ENCODE measurements around the gene TLR1. TPM values are rescaled to one million over a fixed set of nuclear protein-coding genes. Genes with fewer than 3 reads are reported as not detected.
A peak's percentile ranks its signal among the peaks of the same experiment; 100 is the strongest.
"Not testable (repeated sequence)": the region's sequence is repeated elsewhere in the genome, so short reads cannot be mapped to it uniquely, and the experiment has no call there.

The TLR1 gene
- total RNA-seq, 4 donors from 2014 or later, result 0.20 to 14.0 (median 6.1) TPM

DNA sequence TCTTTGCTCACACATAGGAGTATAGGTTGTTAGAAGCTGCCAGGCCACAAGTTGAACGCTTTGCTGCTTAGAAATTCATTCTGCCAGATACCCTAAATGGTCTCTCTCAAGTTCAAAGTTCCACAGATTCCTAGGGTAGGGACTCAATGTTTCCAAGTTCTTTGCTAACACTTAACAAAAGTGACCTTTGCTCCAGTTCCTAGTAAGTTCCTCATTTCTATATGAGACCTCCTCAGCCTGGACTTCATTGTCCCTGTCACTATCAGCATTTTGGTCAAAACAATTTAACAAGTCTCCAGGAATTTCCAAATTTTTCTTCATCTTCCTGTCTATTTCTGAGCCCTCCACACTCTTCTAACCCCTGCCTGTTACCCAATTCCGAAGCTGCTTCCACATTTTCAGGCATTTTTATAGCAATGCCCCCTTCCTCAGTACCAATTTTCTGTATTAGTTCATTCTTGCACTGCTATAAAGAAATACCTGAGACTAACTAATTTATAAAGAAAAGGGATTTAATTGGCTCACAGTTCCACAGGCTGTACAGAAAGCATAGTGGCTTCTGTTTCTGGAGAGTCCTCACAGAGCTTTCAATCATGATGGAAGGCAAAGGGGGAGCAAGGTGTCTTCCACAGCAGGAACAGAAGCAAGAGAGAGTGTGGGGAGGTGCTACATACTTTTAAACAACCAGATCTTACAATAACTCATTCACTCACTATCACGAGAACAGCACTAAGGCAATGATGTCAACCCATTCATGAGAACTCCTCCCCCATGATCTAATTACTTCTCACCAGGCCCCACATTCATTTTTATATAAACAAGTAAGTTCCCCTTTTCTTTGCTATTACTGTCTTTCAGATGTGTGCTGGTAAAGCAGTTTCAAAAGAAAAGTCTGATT lies 11.5 kb upstream of the TLR1 start:
- WGBS, 2 donors (ENCODE audit: low coverage in 1 of 2), result 66 to 71% methylated on average over 2 to 3 of the region's 3 CpGs
- intact Hi-C loops (cut with DNase I; ENCODE audit: low total_unique reads), result no loop called here

GRCh38 chr4:38814386-38814785 lies 9.8 kb upstream of the TLR1 start:
- 75 to 80% methylated on average over 1 to 3 of the region's 3 CpGs for whole genome bisulfite sequencing, 2 donors (ENCODE audit: low coverage in 1 of 2)

More for the DNA sequence above, 11.5 kb upstream of the TLR1 start:
- in situ Hi-C loops (cut with MboI; ENCODE audit: low pct_ligation_motif_present in 1 of 4, low pct_unique_long_range_greater_than_20kb in 1 of 4, low sequenced_read_pairs in 3 of 4), result no loop called here
- H3K27me3 ChIP-seq, result no peaks in the 10 kb centered on the region
- peak overlapping the region in 3 of 4 donors; percentile 23 to 46 (median 36) for H3K27ac ChIP-seq
- no peak for DNase-seq
- no peaks in the 10 kb centered on the region for H3K9me3 ChIP-seq
- no peaks in the 10 kb centered on the region for H3K36me3 ChIP-seq
- TF ChIP-seq, protein P1, sequence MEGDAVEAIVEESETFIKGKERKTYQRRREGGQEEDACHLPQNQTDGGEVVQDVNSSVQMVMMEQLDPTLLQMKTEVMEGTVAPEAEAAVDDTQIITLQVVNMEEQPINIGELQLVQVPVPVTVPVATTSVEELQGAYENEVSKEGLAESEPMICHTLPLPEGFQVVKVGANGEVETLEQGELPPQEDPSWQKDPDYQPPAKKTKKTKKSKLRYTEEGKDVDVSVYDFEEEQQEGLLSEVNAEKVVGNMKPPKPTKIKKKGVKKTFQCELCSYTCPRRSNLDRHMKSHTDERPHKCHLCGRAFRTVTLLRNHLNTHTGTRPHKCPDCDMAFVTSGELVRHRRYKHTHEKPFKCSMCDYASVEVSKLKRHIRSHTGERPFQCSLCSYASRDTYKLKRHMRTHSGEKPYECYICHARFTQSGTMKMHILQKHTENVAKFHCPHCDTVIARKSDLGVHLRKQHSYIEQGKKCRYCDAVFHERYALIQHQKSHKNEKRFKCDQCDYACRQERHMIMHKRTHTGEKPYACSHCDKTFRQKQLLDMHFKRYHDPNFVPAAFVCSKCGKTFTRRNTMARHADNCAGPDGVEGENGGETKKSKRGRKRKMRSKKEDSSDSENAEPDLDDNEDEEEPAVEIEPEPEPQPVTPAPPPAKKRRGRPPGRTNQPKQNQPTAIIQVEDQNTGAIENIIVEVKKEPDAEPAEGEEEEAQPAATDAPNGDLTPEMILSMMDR (IDR thresholded peaks at IDR 0.05), result no peak
- TF ChIP-seq POLR2A (IDR thresholded peaks at IDR 0.05) (no peak), EP300 (IDR thresholded peaks at IDR 0.05; ENCODE audit: low read depth) (no peak), POLR2AphosphoS5 (IDR thresholded peaks at IDR 0.05) (no peak)
- no peaks in the 10 kb centered on the region for H3K4me1 ChIP-seq
- no peak overlapping the region for H3K4me3 ChIP-seq

GRCh38 chr4:38811297-38811696 lies 6.7 kb upstream of the TLR1 start:
- in situ Hi-C loops (cut with MboI; ENCODE audit: low pct_ligation_motif_present in 1 of 4, low pct_unique_long_range_greater_than_20kb in 1 of 4, low sequenced_read_pairs in 3 of 4), result no loop called here

More at GRCh38 chr4:38814386-38814785, 9.8 kb upstream of the TLR1 start:
- intact Hi-C loops (cut with DNase I; ENCODE audit: low total_unique reads) (no loop called here), in situ Hi-C loops (cut with MboI; ENCODE audit: low pct_ligation_motif_present in 1 of 4, low pct_unique_long_range_greater_than_20kb in 1 of 4, low sequenced_read_pairs in 3 of 4) (no loop called here)
- Histone ChIP-seq H3K9me3 (no peaks in the 10 kb centered on the region), H3K27ac (no peak overlapping the region), H3K4me1 (no peaks in the 10 kb centered on the region), H3K27me3 (no peaks in the 10 kb centered on the region), H3K4me3 (no peak overlapping the region), H3K36me3 (no peaks in the 10 kb centered on the region)
- DNase-seq, result no peak
- TF ChIP-seq POLR2A (IDR thresholded peaks at IDR 0.05) (no peak), EP300 (IDR thresholded peaks at IDR 0.05; ENCODE audit: low read depth) (no peak)
- TF ChIP-seq, protein P1 (IDR thresholded peaks at IDR 0.05), result no peak

DNA sequence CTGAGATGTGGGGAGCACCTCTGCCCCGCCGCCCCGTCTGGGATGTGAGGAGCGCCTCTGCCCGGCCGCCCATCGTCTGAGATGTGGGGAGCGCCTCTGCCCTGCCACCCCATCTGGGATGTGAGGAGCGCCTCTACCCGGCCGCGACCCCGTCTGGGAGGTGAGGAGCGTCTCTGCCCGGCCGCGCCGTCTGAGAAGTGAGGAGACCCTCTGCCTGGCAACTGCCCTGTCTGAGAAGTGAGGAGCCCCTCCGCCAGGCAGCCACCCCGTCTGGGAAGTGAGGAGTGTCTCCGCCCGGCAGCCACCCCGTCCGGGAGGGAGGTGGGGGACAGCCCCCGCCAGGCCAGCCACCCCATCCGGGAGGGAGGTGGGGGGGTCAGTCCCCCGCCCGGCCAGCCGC lies 2.9 kb upstream of the TLR1 start:
- peaks cover 0 to 24% (median 11%) of the 10 kb centered on the region in 4 donors for H3K4me1 ChIP-seq
- H3K27me3 ChIP-seq; in situ Hi-C loops (cut with MboI; ENCODE audit: low pct_ligation_motif_present in 1 of 4, low pct_unique_long_range_greater_than_20kb in 1 of 4, low sequenced_read_pairs in 3 of 4); H3K27ac ChIP-seq; H3K36me3 ChIP-seq; H3K9me3 ChIP-seq; intact Hi-C loops (cut with DNase I; ENCODE audit: low total_unique reads); H3K4me3 ChIP-seq; DNase-seq: not testable (repeated sequence)
- WGBS, 2 donors (ENCODE audit: low coverage in 1 of 2), result 100% methylated on average over 8 of the region's 29 CpGs; no CpG with 5 or more reads in 1 of the 2 donors

More at GRCh38 chr4:38811297-38811696, 6.7 kb upstream of the TLR1 start:
- TF ChIP-seq, protein P1 (IDR thresholded peaks at IDR 0.05), result no peak
- no peak for TF ChIP-seq EP300 (IDR thresholded peaks at IDR 0.05; ENCODE audit: low read depth)
- TF ChIP-seq POLR2AphosphoS5 (IDR thresholded peaks at IDR 0.05), result no peak
- no peak for TF ChIP-seq POLR2A (IDR thresholded peaks at IDR 0.05)
- Histone ChIP-seq H3K27me3 (no peaks in the 10 kb centered on the region), H3K4me1 (no peaks in the 10 kb centered on the region), H3K27ac (no peak overlapping the region), H3K4me3 (no peak overlapping the region), H3K36me3 (no peaks in the 10 kb centered on the region), H3K9me3 (no peaks in the 10 kb centered on the region)
- WGBS, 2 donors (ENCODE audit: low coverage in 1 of 2), result 89% methylated on average over 6 of the region's 6 CpGs; no CpG with 5 or more reads in 1 of the 2 donors
- intact Hi-C loops (cut with DNase I; ENCODE audit: low total_unique reads), result no loop called here
- no peak for DNase-seq

- H3K9me3 ChIP-seq; in situ Hi-C loops (cut with MboI; ENCODE audit: low pct_ligation_motif_present in 1 of 4, low pct_unique_long_range_greater_than_20kb in 1 of 4, low sequenced_read_pairs in 3 of 4); H3K27me3 ChIP-seq; DNase-seq; H3K4me3 ChIP-seq; intact Hi-C loops (cut with DNase I; ENCODE audit: low total_unique reads); H3K36me3 ChIP-seq: not testable (repeated sequence)
- Histone ChIP-seq H3K27ac (peak overlapping the region; percentile 63 to 78 (median 72)), H3K4me1 (peaks cover 0 to 24% (median 11%) of the 10 kb centered on the region in 4 donors)
- WGBS, 2 donors (ENCODE audit: low coverage in 1 of 2), result 88 to 95% methylated on average over 8 to 9 of the region's 9 CpGs
Observed at GRCh38 chr4:38806251-38806650, 1.7 kb upstream of the TLR1 start.

All from transverse colon (tissue), 4 donors.